ENCODE results near the gene PSMD11.
"Not testable (repeated sequence)": the region's sequence is repeated elsewhere in the genome, so short reads cannot be mapped to it uniquely, and the experiment has no call there.

PSMD11 gene

DNA sequence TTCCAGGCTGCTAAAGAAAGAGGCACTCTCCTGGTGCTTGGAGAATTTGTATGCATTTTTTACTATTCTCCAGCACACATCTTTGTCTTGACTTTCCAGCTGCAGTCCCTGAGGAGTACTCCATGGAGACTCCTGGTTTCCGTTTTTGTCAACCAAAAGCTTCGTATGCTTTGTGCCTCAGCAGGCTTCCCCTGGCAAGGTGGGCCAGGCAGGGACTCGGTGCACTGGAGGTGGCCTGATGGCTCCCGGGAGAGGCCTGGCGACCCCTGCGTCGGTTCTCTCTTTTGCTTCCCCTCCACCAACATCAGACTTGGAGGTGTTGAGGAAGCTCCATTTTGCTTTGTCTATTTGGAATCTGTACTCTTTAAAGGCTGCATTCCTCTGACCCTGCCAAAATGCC is 66.2 kb downstream of the PSMD11 start:
- no peak for DNase-seq (ENCODE audit: low read depth, low spot score)

DNA sequence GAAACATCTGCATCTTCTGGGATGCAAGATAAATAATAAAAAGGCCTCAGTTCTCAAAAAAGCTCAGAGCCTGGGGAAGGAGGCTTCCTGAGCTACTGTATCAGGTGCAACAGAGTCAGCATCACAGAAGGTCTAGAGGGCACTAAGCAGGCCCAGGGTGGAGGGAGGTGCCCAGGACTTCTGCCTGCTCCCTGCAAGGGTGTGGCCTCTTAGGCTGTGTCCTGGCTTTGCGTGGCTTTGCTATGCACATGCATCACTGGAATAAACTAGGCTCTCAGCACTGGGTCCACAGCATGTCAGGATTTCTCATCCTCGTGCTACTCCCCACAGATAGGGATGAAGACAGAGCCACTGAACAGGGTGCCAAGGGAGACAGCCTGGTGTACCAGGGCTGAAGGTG is 68.0 kb downstream of the PSMD11 start:
- DNase-seq (ENCODE audit: low read depth, low spot score): no peak

DNA sequence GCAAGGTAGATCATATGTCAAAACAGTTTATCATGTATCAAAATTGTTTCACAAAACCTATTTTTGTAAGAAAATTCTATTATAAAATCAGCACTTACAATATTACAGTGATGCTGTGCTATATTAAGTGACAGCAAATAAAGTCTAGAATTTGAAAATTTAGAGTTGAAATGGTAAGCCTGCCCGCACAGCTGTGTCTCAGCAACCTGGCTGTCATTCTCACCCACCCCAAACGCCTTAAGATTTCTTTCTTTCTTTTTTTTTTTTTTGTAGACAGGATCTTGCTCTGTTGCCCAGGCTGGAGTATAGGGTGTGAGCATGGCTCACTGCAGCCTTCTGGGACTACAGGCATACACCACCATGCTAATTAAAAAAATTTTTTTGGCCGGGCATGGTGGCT is 69.3 kb downstream of the PSMD11 start:
- no peak for DNase-seq (ENCODE audit: low read depth, low spot score)

DNA sequence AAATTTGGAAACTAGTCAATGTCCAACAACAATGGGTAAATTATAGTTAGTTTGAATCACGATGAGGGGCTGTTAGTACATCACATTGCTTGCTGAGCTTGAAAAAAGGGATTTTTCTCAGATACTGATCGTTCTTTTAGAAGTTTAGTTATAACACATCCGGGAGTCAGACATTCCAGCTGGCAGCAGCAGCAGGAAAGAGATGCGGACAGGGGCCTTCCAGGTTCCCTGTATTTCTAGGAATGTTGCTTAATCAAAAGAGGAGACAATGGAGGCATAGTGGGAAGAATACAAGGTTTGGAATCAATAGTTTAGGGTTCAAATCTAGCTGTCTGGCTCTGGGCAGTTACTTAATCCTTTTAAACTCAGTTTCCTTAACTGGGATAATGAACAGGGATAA is 70.3 kb downstream of the PSMD11 start:
- DNase-seq (ENCODE audit: low read depth, low spot score): no peak

DNA sequence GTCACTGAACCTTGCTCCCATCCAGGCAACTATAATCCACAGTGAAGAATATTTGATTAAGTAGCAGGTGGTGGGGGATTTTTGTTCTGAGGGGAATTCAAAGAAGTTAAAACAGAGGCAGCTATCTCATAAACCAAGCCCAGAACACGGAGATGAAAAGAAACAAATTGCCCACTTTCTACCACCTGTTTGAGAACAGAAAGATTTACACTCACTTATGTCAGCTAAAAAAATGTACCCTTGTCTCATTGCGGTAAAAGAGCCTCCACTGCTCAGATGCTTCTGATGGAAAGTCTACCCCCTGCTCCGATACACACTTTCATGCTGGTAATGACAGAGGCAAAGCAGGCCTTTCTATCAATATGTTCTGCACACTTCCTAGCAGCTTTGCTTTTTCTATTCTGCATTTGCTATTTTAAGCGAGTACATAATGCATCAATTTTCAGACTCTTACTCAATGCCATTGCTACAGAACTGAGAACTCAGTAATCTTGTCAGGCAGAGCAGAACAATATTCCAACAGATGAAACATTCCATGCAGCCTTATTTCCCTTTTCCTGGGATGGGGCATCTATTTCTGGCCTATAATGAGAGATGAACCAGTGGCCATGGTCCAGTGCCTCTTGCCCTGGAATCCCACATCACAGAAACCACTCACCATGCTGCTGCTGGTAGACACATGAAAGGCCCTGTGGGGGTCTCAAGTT is 71.5 kb downstream of the PSMD11 start:
- no peak for DNase-seq (ENCODE audit: low read depth, low spot score)

DNA sequence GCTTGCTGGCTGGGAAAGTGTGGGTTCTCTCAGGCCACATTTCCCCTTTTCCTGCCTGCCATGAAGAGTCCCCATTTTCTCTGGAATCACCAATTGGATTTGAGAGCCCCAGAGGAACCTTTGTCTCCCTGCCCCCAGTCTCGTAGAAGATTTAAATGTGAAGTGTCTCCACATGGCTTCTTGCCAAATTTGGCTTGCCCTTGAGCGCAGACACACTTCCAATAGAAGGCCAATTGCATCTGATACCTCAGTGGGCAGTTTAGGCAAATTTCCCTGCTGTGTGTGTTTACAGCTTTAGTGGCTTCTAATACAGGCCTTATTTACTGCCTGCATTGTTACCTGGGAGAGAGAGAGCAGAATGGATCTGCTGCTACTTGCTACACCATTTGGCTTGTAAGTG is 72.1 kb downstream of the PSMD11 start:
- DNase-seq (ENCODE audit: low read depth, low spot score): no peak

DNA sequence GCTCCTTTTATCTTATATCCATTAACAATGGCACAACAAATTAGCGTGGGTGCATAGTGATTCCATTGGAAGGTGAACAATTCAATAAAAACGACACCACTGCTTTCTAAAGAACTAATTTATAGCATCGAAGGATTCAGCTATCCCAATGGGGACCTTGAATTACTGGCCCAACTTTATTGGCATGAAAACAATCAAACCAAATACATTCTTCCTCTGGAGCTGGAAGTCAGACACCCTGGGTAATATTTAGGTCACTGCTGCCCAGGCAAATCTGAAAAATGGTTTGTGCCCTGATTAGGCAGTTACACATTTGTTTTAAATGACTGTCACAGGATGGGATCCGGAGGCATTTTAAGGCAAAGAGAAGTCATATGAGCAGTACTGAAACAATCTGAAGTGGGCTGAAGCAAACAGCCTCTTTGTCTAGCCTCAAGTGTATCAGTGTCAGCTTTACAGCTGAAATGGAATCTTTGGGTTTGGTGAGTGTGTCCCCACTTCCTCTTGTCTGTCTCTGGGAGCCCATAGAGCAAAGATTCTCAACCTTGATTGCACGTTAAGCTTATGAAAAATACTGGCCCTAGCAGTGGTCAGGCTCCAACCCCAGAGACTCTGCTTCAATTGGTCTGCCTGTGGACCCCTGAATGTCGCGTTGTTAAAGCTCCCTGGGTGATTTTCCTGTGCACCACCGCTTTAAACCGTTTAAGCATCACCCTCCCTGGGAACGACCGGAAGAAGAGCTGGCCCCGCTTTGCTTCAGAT is 72.8 kb downstream of the PSMD11 start:
- DNase-seq (ENCODE audit: low read depth, low spot score): no peak

DNA sequence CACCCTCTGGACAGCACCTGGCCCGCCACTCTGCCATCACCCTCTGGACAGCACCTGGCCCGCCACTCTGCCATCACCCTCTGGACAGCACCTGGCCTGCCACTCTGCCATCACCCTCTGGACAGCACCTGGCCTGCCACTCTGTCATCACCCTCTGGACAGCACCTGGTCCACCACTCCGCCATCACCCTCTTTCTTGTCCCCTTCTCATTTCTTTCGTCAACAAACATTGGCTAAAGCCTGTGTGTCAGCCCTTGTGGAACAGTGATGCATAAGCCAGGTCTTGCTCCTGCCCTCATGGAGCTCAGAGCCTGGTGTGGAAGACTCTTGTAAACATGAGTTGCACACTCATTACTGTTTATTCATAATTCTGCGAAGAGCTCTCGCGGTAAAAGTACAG is 73.7 kb downstream of the PSMD11 start:
- no peak for DNase-seq (ENCODE audit: low read depth, low spot score)

DNA sequence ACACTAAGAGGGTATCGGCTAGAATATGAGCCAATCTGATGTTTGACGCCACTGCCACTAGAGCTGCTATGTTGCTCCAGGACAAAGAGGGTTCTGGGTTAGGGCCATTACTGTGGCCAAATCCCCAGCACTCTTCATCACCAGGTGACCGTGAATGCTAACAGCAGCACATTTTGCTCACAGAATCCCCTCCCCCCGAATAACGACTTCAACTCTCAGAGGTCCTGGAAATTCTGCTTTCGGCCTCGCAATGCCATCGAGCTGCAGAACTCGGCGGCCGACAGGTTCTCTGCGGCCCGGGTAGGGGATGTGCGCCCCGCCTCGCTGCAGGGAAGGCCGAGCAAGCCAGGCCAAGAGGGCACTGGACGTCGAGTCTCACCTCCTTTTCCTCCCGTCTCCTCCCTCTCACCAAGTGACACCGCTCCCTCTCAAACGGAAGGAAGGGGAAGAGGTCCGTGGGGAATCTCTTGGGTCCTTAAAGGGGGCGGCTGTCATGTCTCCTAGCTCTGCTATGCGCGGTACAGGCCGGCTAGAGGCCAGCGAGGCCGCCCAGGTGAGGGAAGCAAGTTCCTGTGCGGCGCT is 74.4 kb downstream of the PSMD11 start:
- DNase-seq (ENCODE audit: low read depth, low spot score): no peak

DNA sequence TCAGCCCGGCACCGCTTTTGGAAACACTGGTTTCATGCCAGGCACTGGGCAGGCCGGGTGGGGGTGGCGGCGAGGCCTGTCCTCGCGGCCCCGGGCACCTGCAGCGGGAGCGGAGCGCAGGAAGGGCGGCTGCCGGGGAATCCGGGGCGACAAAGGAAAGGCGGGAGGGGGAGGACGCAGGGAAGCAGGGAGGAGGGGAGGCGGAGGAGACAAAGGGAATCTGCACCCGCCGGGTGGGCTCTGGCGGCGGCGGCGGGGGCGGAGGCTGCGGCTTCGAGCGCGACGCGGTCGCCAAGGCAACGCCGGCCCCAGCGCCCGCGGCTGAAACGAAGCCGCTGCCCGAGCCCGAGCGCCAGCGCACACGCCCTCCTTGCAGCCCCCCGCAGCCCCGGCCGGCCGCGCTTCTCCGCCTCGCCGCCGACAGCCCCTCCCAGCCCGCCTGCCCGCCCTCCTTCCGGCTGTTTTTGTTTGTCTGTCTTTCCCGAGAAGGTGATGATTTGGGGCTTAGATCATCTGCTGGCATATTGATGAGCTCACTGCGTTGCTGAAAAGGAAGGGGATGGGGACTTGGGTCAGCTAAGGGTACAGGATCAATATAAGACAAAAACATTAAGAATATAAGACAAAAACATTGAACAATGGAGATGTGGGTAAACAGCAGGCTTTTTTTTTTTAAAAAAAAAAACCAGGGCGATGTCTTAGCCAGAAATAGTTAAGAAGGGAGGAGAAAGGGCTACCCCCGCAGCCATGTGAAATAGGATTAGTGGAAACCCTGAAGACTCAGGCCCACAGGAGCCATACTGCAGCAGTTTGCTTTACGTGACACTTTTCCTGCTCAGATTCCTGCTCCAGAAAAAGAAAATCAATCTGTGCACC is 75.2 kb downstream of the PSMD11 start:
- DNase-seq (ENCODE audit: low read depth, low spot score): no peak

DNA sequence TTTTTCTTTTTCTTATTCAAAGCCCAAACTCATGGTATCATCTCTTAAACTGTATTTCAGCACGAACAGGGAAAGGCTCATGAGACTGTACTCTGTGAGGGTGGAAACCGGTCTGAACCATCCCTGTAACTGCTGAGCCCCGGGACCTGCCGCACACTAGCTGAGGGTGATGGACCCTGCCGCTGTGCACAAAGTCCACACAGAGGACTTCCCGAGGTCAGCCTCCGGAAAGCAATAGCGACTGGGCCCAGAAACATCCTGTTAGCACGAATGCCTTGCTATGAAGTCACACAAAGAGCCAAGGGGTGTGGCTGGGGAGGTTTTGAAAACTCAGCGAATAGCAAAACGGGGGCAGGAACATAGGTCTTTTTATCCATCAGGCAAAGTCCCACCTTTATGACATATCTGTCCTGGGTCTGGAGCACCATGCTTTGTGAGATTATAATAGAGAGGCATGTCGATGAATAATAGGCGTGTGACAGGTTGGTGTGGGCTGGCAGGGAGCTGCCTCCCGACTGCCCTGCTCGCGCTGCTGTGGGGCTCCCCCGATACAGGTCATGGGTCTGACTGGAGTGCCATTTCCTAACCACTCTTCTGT is 75.9 kb downstream of the PSMD11 start:
- DNase-seq (ENCODE audit: low read depth, low spot score): no peak

DNA sequence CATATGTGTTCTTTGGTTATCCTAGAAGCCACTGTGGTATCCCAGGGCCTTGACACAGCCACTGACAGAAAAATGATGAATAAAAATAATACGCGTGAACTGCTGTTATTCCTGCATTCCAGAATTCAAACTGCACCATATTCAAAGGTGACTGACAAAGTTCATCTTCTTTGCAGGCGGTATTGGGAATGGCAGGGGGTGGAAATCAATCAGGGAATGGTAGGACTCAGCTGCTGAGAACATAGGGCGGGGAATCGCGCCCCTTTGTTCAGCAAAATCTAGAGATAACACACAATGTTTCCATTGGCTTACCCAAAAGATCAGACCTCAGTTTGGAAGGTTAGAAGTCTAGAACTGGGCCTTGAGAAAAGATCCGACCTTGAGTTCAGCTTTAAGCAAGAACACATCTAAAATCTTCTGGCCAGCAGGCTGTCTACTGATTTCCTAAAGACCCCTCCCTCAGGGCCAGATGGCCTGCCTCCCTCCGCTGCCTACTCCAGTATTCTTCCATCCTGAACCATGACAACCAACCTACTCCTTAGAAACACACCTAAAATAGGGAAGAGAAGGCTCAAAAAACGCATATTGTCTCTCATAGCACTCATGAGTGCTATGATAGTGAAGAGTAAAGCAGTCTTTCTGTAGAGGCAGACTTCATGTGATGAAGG is 76.6 kb downstream of the PSMD11 start:
- DNase-seq (ENCODE audit: low read depth, low spot score): no peak

DNA sequence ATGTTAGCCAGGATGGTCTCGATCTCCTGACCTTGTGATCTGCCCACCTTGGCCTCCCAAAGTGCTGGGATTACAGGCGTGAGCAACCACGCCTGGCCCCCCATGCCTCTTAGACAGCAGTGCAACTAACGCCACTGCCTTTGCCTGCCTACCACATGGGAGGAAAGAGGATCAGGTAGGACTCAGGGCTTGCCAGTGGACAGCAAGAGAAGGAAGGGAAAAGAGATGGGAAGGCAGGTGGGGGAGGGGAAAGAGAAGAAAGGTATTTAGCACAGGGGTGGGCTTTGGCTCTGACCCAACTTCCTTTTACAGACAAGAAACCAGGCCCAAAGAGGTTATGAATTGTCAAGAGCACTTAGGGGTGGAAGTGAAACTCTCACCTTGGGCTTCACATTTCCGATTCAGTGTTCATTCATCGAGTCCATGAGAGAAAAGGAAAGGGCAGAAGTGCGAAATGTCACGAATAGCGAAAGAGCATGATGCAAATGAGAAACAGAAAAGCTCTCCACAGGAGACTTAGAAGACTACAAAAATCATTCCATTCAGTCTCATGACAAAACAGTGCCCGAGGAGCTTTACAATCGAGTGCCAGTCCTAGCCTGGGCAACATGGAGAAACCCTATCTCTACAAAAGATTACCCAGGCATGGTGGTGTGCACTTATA is 78.8 kb downstream of the PSMD11 start:
- no peak for DNase-seq (ENCODE audit: low read depth, low spot score)

DNA sequence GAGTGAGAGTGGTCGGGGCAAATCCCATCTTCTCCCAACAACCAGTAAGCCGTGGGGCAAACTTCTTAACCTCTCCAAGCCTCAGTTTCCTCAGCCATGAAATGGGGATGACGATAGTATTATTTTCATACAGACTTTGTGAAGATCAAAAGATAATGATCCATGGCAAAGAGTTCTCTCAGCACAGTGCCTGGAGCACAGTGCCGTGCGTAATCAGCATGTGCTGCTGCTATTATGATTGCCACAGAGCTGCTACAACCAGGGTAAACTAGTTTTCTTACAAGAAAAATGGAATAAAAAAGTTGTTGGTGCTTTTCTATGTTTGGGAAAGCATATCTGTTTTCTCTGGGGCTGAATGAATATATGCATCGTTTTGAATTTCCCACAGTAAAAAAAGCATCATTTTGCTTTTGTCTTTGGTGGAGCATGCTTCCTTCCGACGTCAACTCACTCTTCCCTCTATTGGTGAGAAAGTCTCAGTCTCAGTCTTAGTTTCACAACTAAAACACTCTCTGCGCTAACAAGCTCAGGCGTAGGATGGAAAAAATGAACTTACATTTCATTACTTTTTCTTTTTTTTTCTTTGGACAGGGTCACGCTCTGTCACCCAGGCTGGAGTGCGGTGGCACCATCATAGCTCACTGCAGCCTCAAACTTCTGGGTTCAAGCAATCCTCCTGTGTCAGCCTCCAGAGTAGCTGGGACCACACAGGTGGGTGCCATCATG is 79.7 kb downstream of the PSMD11 start:
- DNase-seq (ENCODE audit: low read depth, low spot score): no peak

DNA sequence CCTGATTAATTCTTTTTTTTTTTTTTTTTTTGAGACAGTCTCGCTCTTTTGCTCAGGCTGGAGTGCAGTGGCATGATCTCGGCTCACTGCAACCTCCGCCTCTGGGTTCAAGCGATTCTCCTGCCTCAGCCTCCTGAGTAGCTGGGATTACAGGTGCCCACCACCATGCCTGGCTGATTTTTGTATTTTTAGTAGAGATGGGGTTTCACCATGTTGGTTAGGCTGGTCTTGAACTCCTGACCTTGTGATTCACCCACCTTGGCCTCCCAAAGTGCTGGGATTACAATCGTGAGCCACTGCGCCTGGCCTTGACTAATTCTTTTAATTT is 80.2 kb downstream of the PSMD11 start:
- DNase-seq (ENCODE audit: low read depth, low spot score): not testable (repeated sequence)

DNA sequence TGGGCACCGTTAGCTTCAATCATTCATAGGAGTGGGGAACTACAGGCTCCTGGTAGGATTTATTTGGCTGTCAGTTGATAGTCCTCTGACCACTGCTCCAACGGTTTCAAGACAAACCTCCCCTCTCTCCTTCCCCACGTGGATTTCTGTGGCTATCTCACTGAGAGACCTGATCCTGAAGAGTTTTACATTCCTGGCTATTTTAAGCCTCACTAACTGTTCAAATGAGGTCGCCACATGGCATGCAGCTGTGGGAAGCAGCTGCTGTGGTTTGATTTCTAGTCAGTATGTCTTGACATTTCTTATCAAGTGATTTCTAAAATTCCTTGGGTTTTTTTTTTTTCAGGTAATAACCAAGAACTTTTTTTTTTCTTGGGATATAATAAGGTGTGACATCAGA is 80.8 kb downstream of the PSMD11 start:
- no peak for DNase-seq (ENCODE audit: low read depth, low spot score)

DNA sequence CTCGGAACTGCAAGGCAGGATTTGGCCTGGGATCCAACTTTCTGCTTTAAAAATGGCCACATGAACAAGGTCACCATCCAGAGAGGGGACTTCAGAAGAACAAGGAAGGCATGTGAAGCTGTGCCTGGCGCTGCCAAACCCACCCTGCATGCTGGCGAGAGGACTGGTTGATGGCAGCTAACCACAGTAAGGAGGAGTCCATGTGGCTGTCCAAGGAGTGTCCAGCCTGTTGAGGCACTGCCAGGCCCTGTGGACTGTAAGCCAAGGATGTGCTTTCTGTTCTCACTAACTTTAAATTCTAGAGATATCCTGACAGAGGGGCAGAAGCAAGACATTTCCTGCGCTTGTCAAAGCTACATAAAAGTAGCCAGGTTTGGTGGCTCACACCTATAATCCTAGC is 82.8 kb downstream of the PSMD11 start:
- no peak for DNase-seq (ENCODE audit: low read depth, low spot score)

DNA sequence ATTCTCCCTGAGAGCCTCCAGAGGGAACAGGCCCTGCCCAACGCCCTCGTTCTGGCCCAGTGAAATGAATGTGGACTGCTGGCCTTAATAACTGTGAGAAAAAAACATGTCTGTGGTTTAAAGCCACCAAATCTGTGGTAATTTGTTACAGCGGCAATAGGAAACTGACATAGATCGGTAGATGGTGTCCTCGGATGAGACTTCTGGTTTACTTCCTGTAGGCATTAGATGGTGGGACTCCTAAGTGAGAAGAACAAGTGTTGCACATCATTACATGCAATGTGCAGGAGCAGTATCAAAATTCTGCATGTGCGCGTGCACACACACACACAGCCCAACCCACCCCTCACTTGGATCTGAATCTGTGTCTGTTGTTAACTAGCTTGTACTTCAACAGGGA is 84.5 kb downstream of the PSMD11 start:
- no peak for DNase-seq (ENCODE audit: low read depth, low spot score)

DNA sequence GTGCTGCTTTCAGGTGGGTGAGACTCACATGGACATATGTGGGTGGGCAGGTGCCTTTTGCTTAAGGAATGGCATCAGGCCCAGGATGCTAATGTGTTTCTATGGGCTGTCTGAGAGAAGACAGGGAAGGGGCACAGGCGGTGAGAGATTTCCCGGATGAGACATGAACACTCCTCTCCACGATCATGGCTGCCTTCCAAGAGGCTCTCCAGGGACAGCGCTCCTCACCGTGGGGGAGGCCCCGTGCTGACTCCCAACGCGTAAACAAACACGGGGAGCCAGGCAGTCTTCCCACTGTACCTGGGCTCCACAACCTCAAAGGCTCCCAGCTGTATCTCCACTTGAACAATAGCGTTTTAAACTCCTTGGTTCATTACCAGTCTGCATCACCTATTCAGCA is 85.3 kb downstream of the PSMD11 start:
- DNase-seq (ENCODE audit: low read depth, low spot score): no peak

Measured in smooth muscle cell of the brain vasculature (primary cell).